ENCODE measurements around the gene CNTNAP2. TPM values are rescaled to one million over a fixed set of nuclear protein-coding genes. Genes with fewer than 3 reads are reported as not detected.

CNTNAP2 gene
- total RNA-seq, 1 donor from 2014 or later: under 0.01 TPM

DNA sequence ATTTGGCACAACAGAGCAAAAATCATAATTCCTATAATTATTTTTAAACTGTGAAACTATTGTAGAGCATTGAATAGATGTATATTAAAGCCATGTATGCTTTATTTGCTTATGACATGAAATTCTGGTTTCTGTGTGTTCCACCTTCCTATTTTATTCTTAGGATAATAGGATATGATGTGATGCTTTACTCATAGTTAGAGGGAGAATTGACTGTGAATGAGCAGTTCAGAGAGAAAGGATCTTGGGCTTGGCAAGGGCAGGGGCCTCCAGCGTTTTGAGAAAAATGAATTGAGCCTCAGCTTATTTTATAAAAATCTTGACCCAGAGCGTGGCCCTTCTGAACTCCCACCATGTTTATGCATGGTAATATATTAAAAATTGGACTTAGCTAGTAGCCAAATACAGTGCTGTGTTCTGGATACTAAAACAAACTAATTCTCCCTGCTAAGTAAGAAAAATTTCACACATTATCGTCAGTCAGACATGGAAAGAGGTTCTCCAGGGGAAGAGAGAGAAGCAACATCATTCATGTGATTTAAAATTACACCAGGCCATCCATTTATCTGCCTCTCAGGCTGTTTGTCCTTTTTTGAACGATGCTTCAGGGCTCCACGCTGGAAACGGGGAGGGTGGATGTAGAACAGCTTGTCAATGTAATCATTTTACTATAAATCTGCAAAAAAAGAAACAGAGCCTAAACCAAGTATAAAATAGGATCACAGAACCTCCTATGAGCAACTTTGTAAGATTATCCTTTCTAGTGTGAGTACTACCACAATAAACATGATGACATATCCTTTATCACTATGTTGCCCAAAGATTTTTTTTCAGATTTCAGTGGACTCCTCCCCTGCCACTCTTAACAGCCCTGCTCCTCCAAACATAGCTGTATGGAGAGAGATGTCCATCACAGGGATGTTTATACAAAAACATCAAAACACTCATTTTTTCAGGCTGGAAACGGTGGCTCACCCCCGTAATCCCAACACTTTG, 2215.9 kb downstream of the CNTNAP2 start:
- no peak for DNase-seq (ENCODE audit: extremely low read depth, low read depth, low spot score)

DNA sequence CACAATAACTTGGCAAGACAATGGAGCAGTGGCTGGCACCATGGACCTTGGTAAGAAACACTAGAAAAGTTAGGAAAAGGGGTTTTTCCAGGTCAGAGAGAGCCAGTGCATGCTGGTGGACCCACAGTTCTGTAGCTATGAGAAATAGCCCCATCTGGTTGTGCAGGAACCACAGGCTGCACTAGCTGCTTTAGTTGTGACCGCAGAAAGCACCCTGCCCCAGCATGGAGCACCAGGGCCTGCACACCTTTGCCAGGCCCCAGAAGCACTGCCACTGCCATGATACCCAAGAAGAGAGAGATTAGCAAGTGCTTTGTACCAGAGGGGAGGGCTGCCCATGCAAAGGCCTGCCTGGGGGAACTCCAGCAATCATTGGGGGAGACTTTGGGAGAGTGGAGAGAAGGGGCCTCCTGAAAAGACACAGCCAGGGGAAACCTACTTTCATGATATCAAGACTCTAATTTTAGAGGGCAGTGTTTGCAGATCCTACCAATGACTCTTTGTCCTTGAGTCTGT, 2217.9 kb downstream of the CNTNAP2 start:
- DNase-seq (ENCODE audit: extremely low read depth, low read depth, low spot score): no peak

DNA sequence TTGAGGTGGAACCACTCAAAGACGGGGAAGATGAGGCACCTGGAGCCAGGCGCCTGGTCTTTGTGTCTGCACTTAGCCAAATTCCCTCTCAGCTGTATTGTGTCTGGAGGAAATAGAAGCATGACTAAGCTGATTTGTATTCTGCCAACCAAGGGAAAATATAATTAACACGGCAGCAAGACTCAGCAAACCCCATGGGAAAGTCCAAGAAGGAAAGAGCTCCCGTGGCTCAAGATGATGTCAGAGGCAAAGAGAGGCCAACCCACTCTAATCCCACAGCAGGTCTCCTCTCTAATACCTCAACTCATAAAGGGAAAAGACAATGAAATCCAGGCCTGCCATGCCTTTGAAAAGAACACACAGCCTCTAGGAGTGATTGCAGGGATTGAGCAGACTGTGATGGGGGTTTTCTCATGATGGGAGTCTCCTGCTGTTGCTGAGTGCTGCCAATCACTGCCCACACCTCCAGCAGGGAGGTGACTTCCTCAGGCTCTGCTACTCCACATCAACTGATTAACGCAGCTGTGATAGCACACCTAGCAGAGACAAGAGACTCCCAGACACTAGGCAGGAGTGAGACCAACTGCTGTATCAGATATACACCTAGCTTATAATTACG, 2218.5 kb downstream of the CNTNAP2 start:
- DNase-seq (ENCODE audit: extremely low read depth, low read depth, low spot score): no peak

DNA sequence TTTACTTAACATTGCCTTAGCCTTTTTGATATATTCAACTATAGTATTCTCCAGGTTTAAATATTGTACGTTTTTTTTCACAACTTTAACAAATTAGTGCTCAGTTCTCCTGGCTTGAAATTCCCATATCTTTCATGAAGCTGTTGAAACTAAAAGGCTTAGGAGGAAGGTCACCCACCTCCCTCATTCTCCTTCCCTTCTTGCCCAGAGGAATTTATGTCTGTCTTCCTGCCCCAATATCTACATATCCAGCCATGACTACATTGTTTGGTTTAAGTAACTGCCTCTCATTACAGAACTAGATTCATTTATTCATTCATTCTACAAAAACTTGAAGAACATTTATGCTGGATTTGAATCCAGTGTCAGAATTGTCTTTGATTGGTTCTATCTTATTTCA, 2219.2 kb downstream of the CNTNAP2 start:
- no peak for DNase-seq (ENCODE audit: extremely low read depth, low read depth, low spot score)

DNA sequence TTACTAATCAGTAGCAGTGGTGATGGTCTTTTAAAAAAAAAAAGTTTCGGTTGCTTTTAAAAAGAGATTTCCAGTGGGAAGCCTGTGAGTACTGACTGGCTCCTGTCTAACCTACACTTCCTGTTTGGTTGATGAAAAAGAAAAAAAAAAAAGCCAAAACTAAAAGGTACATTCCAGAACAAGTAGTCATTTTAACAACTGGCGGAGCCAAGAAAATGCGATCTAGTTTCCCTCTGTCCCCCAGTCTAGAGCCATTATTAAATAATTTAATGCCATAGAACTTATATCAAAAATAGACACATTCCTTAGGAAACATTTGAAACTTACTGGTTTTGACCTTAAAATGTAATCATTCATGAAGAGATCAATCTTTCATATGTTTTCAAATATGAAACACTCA, 2219.8 kb downstream of the CNTNAP2 start:
- no peak for DNase-seq (ENCODE audit: extremely low read depth, low read depth, low spot score)

DNA sequence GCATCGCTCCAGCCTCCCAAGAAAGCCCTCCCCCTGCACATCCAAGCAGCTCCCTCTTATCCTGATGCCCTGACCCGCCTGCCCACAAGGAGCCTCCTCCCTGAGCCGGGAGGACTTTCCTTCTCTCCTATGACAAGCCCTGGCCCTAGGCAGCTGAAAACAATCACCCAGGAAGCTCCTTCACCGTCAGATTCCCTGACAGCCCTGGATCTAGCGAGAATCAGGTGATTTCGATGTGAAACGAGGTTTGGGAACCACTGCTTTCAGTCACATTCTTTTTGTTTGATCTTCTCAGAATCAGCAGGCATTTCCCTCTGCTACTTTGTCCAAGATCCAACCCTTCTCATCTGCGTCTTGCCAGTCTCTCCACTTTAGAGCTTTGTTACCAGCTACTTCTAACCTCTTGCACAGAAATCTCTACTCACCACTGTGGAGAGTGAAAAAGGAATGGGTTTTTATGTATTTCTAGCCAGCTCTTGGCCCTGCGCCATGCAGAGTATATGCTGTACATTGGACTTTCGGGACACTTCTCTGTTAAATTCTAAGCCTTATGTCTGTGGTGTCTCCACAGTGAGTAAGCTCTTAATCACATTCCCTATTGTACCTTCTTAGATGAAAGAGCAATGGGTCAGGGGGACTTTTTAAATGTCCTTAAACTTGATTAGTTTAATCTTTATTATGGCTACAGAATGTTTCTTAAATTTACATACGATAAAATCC, 2220.8 kb downstream of the CNTNAP2 start:
- no peak for DNase-seq (ENCODE audit: extremely low read depth, low read depth, low spot score)

DNA sequence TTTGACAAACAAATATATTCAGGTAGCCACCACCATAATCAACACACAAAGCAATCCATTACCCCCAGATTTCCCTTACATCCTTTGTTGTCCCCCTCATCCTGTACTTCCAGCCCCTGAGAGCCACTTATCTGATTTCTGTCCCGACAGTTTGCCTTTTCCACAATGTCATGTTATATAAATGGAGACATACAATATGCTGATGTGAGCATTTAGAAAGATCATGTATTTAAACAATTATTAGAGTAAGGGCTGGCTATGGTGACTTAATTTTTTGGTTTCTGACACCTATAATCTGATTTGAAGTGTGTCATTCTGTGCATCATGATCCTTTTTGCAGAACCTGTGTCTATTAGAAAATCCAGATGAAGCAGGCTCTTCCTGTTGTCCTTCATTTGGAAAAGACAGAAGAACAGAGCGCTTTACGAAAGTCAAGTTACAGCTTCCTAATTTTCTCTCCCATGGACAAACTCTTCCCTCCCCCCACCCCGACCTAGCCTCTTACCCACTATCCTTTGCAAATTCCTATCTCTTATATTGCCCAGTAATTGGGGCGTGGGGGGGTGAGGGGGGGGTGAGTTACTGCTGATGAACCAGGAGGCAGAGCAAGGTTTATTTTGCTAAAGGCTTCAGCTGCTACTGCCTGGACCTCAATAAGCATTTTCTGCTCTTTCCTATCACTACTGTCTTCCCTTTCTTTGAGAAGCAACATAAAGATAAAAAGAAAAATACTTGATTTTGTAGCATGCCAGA, 2221.6 kb downstream of the CNTNAP2 start:
- no peak for DNase-seq (ENCODE audit: extremely low read depth, low read depth, low spot score)

DNA sequence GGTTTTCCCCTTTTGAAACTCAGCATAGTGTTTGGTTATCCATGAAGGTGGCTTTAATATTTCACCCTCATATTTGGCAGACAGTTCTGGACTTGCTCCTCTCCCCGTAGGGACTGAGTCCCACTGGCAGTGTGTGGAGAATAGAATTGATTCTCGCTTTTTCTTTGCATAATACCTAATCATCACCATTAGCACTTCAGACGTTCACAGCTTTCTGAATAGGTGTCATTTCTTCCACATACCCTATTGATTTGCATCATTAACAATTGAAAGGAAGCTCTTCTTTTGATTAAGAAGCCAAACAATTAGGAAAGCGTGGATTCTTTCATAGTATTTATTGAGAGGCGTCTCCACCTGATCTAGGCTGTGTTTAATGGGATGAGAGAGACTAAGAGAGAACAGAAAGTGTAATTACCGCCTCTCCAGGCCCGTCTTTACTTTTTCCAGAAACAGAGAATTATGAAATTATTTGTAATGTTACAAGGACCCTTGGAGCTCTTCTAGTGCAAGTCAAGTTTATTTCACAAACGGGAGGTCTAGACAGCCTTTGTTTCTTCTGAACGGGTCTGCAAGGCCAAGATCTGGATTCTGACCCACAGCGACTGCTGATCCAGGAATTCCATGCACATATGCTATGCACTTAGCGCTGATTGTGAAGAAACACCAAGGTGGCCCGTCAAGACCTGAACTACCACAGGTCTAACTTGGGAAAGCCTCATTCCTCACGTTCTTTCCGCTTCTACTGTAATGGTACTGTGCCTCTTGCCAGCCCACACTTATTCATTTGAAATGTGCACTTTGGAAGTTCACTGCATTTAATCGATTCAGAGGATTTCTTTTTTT, 2224.1 kb downstream of the CNTNAP2 start:
- no peak for DNase-seq (ENCODE audit: extremely low read depth, low read depth, low spot score)

DNA sequence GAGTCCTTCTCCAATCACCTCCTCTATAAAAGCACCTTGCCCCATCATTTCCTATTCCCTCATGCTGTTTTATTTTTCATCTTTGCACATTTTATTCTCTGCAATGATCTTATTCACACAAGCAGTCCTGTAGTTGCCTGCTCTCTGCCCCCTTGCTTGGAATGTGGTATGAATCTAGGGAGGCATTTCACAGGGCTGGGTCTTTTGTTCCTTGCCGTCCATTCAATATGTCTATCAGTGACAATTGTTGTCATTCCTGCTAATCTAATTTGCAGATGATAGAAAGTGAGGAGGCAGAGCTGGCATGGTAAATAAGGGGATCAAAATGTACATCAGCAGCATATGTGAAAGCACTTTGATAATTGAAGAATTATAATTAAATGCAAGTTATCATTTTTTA, 2227.8 kb downstream of the CNTNAP2 start:
- DNase-seq (ENCODE audit: extremely low read depth, low read depth, low spot score): no peak

DNA sequence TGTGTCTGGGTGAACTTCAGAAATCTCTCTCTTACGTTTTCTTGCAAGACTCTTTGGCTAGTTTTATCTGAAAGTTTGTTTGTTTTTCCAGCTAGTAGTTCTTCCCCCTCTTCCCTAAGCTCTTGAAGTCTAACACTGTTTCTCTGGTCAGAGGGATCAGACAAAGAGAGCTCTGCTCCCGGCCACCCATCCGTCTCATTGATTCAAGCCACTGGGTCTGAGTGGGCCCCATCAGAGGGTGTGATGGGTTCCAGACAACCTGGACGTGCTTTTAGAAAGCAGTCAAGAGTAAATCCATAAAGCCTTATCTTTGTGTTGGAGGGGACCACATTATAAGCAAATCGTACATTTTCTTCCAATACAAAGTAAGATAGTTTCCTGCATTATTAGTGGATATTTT, 2231.4 kb downstream of the CNTNAP2 start:
- DNase-seq (ENCODE audit: extremely low read depth, low read depth, low spot score): no peak

DNA sequence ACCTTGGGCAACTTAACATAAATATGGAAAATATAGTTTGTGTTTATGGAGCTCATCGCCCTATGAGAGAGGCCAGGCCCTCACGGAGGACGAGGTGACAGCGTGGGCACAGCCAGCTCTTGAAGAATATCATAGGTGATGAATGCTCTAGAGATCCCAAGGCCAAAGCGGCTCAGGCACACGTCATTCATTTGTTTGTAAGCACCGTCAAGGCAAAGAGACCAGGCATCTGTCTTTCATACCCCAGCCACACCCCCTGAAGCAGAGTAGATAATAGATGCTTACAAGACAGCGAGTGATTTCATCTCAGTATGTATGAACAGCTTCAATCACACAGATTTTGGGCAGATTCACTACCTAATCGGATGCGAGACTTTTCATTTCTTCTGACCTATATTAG, 2231.9 kb downstream of the CNTNAP2 start:
- DNase-seq (ENCODE audit: extremely low read depth, low read depth, low spot score): no peak

DNA sequence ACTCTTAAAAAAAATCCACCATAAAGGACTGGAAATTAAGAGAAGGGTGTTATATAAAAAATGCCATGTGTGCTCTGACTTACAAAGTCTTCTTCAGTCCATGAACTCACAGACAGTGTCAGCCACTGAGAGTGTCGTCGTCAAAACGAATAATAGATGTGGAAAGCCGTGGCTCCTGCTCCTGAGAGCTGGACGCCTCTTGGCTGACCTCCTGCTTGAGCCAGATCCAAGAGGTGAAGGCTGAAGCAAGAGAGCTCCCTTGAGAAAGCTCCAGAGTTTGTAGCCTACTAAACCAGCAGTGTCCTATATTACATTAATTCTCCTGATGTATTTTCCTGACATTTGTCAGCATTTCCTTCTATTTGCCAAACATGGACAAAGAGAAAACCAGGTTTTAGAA, 2239.7 kb downstream of the CNTNAP2 start:
- DNase-seq (ENCODE audit: extremely low read depth, low read depth, low spot score): no peak

DNA sequence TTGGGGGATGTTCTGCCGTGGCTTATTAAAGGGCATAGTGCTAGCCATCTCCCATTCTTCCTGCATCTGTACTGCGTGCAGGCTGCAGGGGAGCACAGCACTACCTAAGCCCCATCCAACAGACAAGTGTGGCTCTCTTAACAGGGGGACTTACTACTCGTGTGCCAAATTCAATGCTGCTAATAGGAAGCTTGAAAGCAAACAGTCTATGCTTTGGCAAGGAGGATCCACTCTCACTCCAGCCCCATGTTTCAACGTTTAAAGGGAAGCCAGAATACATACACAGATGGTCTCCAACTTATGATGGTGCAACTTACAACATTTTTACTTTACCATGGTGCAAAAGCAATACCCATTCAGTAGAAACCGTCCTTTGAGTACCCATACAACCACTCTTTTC, 2245.9 kb downstream of the CNTNAP2 start:
- DNase-seq (ENCODE audit: extremely low read depth, low read depth, low spot score): no peak

DNA sequence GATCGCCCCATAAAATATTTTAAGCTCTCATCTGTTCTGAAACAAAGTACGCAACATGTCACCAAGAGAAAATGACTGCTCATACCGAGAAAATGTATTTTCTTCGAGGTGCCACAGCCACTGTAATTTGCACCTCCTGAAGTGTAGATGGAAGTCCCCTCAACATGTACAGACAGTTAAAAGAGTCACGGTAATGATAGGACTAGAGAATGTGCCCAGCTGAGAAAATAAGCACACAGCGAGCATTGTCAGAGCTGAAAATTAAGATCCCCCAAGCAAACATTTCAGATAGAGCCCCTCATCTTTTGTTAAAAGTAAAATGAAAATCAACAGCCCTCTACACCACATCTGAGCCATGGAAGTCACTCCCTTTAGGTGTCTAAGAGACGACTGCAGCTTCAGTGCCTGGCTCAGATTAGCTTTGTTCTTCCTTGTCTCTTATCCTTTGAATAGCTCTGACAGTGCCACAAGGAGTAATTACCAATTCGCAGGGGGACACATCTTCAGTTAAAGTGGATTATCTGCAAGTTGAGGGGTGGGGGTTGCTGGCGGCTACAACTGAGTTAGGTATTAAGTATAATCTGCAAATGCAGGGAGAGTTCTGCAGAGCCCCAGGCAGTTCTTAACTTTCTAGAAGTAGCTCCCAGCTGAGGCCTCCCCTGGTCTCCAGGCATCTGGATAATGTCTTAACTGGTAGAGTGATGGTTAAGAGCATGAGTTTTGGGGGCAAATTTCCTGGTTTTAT, 2251.3 kb downstream of the CNTNAP2 start:
- no peak for DNase-seq (ENCODE audit: extremely low read depth, low read depth, low spot score)

DNA sequence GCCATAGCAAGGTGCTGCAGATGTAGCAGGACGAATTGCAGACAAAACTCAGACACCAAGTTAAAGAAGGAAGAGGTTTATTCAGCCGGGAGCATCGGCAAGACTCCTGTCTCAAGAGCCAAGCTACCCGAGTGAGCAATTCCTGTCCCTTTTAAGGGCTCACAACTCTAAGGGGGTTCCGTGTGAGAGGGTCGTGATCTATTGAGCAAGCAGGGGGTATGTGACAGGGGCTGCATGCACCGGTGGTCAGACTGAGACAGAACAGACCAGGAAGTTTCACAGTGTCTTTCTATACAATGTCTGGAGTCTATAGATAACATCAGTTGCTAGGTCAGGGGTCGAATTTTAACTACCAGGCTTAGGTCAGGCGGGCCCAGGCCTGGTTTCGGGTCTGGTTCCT, 2252.0 kb downstream of the CNTNAP2 start:
- no peak for DNase-seq (ENCODE audit: extremely low read depth, low read depth, low spot score)

DNA sequence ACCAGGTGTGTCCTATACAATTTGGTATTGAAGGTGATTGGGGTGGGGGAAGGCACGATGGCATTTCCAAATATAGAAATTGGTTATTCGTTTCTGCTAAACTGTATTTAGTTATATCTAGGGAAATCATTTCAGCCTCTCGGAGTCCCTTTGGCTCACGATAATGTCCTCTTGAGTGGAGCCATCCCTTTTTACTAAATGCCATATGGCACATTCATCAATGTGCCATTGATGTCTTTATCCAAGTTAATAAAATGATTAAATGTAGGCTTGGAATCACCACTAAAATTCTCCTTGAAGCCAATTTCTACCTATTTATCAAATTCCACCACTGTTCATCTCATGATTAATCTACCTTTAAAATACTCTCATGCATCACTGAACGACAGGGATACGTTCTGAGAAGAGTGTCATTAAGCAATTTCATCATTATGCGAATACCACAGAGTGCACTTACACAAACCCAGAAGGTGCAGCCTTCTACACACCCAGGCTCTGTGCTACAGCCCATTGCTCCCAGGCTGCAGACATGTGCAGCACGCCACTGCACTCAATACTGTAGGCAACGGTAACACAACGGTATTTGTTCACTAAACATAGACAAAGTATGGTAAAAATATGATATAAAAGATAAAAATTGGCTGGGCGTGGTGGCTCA, 2254.8 kb downstream of the CNTNAP2 start:
- DNase-seq (ENCODE audit: extremely low read depth, low read depth, low spot score): no peak

DNA sequence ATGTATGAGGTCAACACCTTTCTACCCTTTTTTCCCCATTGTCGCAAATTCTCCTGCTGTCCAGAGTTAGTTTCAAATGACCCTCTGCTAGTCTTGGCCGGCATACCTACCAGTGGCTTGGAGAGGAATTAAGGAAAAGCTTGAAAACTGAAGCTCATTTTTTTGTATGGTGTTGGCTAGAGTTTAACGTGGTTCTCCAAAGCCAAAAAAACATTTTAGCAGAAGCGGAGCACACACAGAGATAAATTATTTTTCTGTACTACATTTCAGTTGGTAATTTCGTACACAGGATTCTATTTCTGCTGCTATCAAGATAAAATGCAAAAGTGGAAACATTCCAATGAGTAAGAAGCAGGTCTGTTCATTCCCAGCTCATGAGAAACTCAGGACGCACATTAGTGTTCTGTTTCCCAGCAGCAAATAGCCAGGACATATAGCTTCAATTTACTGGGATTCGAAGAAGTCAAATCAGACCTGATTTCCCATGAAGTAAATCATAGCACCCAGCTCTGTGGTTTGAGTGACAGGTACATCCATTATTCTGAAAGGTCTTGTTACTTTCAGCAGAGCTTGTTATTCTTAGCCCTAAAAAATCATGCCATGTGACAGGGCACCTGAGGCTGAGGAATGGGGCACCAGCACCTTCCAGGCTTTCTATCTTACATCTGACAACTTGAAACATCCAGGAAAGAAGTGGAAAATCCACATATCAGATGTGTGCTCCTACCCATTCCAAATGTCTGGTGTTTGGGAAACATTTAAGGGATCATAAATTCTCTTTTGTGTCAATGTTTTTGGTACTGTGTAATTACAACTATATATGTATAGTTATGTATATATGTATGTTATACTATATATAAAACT, 2258.0 kb downstream of the CNTNAP2 start:
- no peak for DNase-seq (ENCODE audit: extremely low read depth, low read depth, low spot score)

All from glomerular endothelial cell (primary cell).